Activated CD4-positive, alpha-beta T cell treated with anti-CD3 and anti-CD28 coated beads for 4 hours (primary cell): ENCODE results near the gene MYPN.
"Not testable (repeated sequence)": the region's sequence is repeated elsewhere in the genome, so short reads cannot be mapped to it uniquely, and the experiment has no call there.

Experiments
- DNase-seq, 2 donors: peaks; one replicate each; pipeline ENCODE4 v3.0.0-alpha.2; 2020

The MYPN gene

DNA sequence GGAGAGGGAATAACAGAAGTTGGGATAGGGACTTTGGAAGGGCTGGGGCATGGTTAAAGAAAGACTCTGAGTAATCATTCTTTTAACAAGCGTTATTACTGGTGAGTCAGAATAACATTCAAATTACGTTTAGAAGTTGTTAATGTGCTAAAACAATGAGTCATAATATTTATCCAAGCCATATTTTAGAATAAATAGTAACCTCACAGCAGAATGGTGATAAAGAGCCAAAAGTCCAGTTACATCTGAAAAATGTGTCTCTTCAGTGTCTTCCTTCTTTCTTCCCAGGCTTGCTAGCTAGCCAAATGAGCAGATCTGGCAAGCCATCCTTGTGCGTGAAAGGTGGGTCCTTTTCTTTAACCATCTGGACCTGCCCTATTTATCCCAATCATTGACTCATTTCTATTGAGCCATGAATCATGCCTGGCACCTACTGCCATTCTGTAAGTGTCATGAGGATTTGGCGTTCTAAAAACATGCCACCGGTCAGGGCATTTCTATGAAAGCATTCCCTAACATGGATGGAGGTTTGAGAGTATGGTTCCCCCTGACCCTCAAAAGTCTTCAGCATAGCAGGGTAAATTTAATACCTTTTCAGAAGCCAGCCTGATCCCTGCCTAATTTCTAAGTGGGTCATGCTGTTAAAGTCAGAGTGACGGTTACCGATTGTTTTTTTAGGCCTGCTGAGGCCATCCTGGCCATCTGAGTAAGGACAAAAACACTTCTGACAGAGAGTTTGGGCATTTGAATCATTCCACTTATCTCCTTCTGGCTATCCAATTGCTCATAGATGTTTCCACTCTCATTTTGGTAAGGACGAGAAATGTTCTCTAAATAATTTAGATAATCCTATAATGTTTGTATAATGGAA lies 26.9 kb downstream of the MYPN start:
- no peak for DNase-seq

DNA sequence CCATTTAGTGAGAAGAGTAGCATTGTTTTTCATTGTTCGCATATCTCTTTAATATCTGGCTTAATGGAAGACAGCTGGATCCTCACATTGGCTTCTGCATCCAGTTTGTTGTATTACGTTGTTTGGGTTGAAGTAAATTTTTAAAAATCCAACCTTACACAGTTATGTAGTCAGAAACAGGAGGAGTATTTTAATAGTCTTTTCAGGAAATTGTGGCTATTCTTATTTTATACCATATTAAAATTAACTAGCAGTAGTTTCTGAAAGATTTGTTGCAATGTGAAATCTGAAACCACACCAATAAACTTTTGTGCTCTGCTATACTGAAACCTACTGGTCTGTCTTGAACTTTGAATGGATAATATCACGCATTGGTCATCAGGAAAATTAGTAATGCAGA lies 27.9 kb downstream of the MYPN start:
- no peak for DNase-seq

DNA sequence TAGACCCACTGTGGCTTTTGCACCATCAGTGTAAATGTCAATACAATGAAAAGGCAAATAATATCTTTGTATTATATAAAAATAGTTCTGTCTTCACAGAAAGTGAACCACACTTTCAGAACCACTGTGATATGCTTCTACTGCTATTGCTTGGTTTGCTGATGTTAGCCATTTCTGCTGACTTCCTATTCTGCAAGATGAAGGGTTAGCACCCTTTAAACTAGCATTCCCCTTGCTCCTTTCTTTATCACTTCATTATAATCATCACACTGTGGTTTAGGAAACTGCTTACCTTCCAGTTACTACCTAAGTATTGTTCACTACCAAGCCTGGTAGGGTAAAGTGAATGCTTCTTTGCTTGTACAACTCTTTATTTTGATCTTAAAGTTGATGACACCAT lies 29.2 kb downstream of the MYPN start:
- no peak for DNase-seq

DNA sequence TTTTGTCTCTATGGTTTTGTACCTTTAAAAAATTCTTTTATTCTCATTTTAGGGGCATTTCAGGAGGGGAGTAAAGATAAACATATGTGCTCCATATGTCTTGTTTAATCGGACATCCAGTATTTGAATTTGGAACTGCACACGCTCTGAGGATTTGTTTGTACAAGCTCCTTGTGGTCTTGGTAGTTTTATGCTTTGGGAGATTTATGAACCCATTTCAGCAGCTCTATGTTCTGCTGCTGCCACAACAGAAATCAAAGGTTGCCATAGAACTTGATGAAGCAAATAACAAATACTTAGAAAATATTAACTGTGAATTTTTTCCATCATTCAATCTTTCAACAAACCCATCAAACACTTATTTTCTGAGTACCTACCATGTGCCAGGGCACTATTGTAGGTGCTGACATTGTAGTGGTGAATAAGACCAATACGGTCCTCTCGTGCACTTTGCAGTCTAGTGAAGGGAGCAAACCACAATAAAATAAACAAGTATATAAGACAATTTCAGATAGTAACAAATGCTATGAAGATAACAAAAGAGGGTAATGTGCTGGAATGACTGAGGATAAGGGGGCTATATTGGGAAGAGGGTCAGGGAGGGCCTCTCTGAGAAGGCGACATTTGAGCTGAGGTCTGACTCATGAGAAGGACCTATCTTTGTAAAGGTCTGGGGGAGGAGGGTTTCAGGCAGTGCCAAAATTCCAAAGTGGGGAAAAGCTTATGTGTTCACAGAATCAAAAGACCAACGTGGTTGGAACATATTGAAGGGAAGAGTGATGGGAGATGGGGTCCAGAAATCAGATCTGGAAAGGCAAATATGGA lies 30.4 kb downstream of the MYPN start:
- DNase-seq = no peak

DNA sequence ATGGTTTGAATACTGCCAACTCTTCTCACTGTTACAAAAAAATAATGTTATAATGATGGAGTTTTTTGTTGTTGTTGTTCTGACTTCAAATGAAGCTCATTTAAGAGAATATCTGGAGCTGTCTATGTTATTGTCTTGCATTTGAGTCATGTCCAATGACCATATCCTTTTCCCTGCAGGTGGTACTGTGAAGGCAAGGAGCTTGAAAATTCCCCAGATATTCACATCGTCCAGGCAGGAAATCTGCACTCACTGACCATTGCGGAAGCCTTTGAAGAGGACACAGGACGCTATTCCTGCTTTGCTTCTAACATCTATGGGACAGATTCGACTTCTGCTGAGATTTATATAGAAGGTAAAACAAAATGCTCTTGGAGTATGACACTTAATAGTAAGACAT lies 33.5 kb downstream of the MYPN start:
- no peak for DNase-seq

DNA sequence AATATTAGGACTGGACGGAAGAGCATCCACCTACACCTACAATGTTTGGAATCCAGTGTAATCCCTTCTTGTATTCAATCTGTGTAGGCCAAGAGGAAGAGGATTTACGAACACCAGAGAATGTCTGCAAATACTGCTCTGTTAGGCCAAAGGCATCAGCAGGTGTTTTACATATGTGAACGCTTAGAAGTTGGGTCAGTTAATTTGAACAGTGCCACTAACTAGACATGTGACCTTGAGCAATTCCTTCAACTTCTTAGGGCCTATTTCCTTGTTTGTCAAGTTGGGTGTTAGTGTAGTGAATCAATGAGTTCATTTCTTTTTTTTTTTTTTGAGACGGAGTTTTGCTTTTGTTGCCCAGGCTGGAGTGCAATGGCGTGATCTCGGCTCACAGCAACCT lies 35.4 kb downstream of the MYPN start:
- DNase-seq = no peak

DNA sequence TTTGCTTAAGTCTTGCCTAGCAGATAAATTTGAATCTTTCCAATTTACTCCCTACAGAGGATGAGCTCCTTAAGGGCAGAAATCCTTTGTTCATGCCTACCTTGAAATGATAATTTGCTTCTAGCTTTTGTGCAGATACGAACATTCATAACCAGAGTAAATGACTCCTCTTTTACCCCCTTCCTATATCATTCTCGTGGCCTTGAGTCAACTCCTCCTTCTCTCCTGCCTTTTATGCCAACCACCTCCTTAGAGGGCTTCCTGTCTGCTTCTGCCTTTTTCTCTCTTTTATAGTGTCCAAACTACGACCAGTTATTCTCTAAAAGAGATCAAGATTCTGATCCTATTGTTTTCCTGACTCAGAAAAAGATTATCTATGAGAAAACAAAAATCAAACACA lies 36.4 kb downstream of the MYPN start:
- DNase-seq = no peak

DNA sequence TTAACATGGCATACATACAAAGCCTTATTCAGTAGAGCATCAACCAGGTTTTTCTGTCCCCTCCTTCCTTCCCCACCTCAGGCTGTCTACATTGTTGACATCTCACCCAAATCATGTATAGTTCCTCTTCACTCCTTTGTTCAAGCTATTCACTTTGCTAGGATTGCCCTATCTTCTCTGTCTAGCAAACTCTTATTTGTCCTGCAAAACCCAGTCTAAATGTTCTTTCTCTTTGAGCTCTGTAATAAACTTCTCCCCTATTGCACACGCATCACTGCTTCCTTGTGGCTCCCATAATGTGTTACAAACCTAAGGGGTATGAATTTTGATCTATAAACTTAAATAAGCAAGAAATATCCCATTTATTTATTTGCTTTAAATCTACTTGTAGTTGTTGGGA lies 36.8 kb downstream of the MYPN start:
- DNase-seq = no peak

DNA sequence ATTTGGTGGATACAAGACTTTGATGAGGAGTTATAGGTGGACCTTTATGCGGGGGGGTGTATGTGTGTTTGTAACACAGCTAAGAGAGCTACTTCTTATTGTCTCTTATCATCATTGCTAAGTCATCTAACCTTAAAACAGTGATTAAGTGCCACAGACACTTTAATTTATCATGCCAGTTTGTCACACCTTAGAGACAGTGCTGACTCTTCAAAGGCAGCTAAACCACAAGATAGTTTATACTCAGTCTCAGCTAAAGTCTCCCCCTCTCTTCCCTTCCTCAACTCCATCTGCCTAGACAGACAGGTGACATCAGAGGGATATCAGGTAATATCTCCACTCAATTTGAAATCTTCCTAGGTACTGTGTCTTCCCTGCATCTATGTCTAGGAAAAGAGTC lies 42.2 kb downstream of the MYPN start:
- no peak for DNase-seq

DNA sequence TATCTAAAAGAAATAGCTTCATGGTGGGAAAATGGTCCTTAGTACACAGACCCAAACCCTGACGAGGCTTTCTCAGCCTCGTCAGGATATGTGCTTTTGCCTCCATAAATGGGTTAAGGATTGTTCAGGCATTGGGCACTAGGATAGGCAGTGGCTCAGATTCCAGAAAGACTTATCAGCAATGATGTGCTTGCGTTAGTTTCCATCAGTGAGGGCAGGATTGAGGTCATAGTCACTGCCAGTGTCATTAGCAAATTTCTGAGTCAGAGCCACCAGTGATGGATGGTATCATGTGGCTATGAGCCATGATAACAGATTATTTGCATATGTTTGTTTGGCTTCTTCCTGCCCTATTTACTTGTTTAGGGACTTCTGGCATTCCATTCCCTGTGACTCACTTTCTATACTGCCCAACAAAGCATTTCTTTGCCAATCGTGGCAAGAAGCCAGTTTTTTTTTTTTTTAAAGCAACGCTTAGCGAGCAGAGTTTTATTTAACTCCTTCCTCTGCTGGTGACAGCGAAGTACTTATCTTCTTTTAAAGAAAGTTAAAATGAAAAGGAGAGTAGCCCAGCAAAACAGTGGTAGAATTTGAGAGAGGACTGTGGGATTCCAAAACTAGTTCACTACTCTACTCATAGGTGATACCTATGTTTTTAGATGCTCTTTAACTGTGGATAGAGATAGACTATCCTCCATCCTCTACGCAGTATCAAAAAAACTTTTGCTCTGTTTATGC lies 44.4 kb downstream of the MYPN start:
- DNase-seq = no peak

DNA sequence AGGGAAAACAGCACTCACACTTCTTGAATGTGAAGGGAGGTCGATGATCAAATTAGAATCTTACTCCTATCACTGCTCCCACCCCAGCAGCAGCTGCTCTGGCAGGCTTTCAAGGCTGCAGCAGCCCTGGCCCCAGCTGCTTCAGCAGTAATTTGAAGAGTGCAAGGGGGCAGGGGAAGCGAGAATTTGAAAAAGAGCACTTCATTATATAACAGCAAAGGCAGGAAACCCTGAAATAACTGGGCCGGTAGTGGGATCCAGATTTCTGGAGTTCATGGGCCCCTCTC lies 44.9 kb downstream of the MYPN start:
- DNase-seq = no peak

DNA sequence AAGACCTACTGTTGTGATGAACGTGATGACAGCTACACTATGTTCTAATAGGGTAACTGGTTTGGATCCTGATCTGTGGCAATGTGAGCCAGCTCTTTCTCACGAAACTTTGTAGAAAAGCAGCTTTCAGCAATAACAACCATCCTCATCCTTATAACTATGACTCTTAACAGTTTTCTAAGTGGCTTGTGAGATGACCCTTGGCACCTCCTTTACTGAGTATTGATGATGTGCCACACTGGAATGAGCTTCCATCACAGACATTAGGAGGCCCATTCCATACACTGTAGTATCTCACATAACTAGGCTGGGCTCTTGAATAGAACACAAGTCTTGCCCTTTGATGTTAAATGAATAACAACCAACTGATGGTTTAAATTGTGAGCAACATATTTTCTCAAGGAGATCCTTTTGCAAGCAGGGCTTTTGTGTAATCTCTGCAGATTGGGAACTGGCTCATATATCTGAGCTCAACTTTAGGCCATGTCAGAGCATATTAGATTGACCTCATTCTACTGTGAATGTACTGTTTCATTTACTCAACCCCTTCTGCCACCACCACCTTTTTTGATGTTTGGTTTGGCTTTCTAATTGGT lies 46.4 kb downstream of the MYPN start:
- no peak for DNase-seq

DNA sequence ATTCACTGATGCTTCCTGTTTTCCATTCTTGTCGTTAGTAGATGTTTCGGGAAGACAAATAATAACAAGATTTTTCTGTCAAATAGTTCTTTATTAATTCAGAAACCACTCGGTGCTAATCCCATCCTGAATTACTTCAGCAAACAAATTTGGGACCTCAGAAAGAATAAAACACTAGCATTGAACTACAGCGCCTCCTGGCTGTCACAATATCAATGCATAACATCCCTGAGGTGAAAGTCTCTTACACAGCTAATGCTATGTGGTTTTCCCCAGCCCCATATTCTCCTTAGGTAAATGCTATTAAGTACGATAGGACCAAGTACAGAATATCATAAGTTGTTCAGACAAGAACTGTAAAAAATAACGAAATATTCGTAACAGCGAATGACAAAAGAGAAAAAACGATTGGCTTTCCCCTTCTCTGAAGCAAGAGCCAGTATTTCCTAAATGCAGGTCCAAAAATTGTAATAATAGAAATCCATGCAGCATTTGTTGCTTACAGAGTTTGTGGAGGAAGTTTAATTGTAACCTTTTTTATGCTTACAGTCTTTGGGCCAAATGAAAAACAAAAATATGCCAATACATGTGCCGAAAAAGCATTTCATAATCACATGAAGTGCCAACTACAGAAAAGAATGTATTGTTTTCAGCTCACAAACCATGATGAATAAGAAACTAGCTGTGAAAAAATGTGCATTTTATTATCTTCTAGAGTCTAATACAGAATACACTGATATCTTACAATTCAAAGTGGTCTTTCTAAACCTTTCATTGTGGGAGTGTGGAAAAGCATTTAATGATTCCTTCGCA lies 47.3 kb downstream of the MYPN start:
- peak; percentile 51 to 70 for DNase-seq

DNA sequence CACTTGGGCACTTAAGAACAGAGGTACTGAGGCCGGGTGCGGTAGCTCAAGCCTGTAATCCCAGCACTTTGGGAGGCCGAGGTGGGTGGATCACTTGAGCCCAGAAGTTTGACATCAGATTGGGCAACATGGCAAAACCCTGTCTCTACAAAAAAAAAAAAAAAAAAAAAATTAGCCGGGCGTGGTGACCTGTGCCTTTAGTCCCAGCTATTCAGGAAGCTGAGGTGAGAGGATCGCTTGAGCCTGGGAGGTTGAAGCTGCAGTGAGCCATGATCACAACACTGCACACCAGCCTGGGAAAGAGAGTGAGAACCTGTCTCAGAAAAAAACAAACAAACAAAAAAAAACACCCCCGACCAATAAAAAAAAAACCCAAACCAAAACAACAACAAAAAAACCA lies 48.2 kb downstream of the MYPN start:
- DNase-seq = not testable (repeated sequence)

DNA sequence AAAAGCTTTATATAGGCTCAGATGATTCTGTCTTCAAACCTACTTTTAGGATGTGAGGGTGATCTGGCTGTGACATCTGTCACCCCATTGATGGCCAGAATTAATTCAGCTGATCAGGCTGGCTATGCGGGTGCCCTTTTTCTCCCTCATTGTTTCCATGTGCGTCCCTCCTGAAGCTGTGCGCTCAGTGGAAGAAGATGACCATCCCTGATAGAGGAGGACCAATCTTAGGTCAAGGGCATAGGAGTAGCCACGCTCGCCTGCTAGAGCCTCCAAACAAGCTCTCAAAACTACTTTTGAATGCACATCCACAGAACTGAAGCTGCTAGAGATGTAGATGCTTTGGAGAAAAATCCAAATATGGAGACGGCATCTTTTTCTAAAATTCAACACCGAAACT lies 48.7 kb downstream of the MYPN start:
- DNase-seq = no peak

DNA sequence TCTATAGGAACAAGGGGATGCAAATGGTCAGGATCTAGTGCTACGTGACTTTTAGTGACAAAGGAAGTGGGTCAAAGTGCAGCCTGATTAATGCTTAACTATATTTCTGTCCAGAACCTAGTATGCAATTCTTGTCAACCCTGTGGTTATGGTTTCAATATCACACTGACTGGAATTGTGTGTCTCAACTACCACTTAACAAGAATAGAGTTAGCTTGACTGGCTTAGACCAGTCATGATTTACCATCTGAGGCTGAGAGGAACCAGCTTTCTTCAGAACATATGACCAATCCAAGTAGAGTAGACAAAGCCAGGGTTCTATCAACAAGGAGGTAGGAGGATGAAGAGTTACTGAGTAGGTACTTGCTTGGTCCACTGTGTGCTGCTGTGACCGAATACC lies 54.4 kb downstream of the MYPN start:
- DNase-seq = no peak

DNA sequence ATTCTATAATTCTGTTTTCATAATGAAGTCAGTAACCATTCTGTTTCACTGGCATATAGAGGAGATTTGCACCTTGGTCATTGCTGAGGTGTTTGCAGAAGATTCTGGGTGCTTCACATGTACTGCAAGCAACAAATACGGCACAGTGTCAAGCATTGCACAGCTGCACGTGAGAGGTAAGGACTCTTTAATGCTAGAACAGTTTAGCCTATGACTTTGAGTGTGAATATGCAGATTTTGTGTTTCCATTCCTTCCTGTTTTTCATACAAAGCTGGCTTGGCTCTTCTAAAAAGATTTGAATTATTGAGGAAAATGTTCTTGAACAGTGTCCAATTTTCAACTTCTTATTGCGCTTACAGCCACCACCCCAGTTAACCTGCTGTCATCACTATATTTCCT lies 56.4 kb downstream of the MYPN start:
- DNase-seq = no peak

DNA sequence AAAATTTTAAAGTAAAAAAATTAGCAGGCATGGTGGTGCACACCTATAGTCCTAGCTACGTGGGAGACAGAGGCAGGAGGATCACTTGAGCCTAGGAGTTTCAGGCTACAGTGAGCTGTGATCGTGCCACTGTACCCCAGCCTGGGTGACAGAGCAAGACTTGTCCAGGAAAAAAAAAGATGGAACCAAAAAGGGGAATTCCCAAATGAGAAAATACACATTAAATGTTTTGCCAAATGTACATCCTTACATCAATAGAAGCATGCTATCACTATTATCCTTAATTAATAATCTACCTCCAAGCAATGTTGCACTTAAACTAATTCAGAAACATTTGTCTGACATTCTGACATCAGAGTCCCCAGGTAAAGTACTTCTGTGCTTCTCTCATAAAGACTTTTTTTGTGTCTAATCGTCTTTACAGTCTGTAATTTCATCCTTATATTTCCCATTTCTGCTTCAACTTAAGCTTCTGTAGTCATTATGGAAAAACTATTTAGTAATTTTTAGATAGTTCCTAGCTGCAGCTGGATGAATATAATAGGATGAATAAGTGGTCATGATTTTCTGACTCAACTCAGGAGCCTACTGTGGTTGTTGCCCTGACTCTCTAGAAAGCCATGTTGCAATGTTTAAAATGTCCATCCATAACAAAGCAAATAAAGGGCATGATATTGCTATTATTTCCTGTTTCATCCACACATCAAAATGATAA lies 57.7 kb downstream of the MYPN start:
- DNase-seq = no peak

DNA sequence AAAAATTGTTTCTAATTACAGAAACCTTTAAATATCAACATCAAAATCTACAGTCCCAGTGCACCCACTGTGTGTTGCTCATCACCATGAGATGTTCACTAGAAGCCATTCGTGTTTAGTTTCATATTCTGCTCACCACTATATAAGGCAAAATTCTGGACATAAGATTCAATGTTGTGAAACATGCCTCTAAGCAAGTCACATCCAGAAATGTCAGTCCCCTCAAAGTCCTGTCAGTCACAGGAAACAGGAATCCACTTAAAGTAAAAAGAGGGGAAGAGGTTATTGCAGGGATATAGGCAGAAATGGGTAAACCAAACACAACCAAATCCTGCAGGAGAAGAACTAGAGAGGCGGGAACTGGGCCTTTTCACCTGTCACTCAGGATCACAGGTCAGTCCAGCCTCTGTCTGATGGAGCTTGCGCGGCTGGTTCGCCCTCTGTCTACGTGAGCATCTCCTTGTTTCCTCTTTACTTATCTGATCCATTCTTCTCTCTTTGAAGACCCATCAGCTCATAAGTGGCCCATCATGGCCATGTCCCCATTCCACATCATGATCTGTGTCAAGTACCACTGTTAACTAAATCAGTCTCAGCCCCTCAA lies 58.4 kb downstream of the MYPN start:
- no peak for DNase-seq

DNA sequence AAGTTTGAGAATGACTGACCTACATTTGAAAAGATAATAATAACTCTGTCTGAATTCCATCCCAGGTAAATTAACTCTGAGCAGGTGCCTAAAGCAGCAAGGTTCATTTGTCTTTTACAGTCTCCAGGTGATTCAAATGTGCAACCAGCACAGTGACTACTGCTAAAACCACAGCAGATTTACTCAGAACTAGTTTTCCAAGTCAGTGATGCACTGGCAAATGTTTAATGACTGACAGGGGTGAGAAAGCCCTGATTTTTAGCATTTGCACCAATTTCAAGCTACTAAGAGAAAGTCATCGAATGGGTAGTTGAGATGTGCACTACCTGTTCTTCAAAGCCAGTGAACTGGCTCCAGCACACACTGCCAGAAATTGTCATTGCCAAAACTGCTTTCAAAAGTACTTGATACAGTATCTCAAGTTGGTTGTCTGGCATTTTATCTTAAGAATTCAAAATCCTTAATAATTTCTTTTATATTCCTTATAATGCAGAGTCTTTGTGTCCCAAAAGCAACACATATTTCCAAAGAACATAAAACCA lies 62.3 kb downstream of the MYPN start:
- no peak for DNase-seq

DNA sequence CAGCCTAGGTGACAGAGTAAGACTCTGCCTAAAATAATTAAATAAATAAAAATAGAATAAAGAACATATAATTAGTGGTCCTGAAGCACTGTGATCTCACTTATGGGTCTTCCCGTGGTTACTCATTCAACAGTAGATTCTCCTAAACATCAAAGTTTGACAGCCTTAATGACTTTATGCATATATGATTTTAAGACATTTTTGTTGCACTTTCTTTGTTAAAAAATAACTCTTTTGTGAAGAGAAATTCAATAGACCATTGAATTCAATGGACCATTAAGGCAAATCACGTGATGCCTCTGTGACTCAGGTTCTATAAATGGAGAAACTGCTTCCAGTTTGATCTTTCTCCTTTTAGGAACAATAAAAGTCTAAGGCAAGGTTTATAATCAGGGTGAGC lies 63.0 kb downstream of the MYPN start:
- no peak for DNase-seq
